Measurements from ENCODE around the gene DOCK3. TPM values are rescaled to one million over a fixed set of nuclear protein-coding genes. Genes with fewer than 3 reads are reported as not detected.
A peak's percentile ranks its signal among the peaks of the same experiment; 100 is the strongest.

DOCK3 gene, protein sequence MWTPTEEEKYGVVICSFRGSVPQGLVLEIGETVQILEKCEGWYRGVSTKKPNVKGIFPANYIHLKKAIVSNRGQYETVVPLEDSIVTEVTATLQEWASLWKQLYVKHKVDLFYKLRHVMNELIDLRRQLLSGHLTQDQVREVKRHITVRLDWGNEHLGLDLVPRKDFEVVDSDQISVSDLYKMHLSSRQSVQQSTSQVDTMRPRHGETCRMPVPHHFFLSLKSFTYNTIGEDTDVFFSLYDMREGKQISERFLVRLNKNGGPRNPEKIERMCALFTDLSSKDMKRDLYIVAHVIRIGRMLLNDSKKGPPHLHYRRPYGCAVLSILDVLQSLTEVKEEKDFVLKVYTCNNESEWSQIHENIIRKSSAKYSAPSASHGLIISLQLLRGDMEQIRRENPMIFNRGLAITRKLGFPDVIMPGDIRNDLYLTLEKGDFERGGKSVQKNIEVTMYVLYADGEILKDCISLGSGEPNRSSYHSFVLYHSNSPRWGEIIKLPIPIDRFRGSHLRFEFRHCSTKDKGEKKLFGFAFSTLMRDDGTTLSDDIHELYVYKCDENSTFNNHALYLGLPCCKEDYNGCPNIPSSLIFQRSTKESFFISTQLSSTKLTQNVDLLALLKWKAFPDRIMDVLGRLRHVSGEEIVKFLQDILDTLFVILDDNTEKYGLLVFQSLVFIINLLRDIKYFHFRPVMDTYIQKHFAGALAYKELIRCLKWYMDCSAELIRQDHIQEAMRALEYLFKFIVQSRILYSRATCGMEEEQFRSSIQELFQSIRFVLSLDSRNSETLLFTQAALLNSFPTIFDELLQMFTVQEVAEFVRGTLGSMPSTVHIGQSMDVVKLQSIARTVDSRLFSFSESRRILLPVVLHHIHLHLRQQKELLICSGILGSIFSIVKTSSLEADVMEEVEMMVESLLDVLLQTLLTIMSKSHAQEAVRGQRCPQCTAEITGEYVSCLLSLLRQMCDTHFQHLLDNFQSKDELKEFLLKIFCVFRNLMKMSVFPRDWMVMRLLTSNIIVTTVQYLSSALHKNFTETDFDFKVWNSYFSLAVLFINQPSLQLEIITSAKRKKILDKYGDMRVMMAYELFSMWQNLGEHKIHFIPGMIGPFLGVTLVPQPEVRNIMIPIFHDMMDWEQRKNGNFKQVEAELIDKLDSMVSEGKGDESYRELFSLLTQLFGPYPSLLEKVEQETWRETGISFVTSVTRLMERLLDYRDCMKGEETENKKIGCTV (N-terminal part only)
- total RNA-seq (0.54 TPM), polyA plus RNA-seq (ENCODE audit: insufficient read depth, low read depth, low replicate concordance) (0.49 TPM)
- long read RNA-seq, donor 1, result 0 reads
- long read RNA-seq, donor 2, result 0 reads
- long read RNA-seq, donor 3, result 0 reads
- long read RNA-seq, donor 4, result 0 reads
- long read RNA-seq, donor 5, result 0 reads
- long read RNA-seq, donor 6, result 0 reads
- long read RNA-seq, donor 7, result 0 reads
- long read RNA-seq, donor 8, result 0 reads
- long read RNA-seq, donor 9, result 0 reads
- long read RNA-seq, donor 10, result 0 reads

DNA sequence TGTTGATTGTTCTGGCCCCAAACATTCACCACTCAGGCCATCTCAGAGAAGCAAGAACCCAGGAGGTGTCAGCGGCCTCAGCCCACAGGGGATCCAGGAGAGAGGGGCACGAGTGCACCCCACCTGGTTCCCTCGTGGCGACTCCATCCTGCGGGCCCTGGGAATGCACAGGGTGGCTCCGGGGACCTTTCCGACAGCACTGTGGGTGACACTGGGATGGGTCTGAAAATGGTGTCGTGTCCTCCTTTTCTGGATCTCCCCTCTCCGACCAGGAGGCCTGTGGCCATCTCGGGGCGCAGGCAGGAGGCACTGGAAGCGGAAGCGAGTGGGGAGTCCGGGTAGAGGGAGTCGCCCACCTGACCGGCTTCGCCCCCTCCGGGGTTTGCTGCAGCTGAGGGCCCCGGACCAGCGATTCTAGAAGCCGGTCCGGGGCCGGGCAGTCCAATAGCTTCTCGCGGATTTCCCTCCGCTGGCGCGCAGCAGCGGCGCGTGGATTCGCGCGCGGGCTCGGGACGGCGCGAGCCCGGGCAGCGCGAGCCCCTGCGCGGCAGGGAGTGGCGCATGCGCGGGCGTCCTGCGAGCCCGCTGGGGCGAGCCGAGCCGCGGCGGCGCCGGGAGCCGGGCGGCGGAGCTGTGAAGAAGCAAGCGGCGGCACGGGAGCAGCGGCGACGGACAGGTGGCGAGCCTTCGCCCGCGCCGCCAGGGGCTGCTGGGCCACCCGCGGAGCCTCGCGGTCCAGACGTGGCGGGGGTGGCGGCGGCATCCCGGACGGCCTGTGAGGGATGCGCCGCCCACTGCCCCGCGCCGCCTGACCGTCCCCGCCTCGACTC is at the start of gene DOCK3:
DOCK3 (plus strand) TSS at position 579 of the 830 bp plus-strand sequence. CDS start 337 bp downstream, outside the sequence.
- Histone ChIP-seq H3K27me3 (ENCODE audit: control insufficient read depth, insufficient read depth, low read length) (peaks cover 36% of the 10 kb centered on the region), H3K4me1 (ENCODE audit: control insufficient read depth in 2 of 3, insufficient read depth in 2 of 3, low read depth in 1 of 3, low read length in 3 of 3) (no peaks in the 10 kb centered on the region), H3K27ac (ENCODE audit: low read depth in 2 of 2, low read length in 2 of 2) (no peak within 1 kb of the TSS), H3K9ac (ENCODE audit: low read length in 3 of 3) (peak within 1 kb of the TSS in 1 of 3 donors; percentile 22), H3K36me3 (ENCODE audit: control insufficient read depth in 2 of 3, insufficient read depth in 3 of 3, low read length in 3 of 3) (no peaks in the 10 kb centered on the region), H3K9me3 (ENCODE audit: control insufficient read depth in 2 of 3, insufficient read depth in 1 of 3, low read length in 3 of 3) (no peaks in the 10 kb centered on the region), H3K4me3 (ENCODE audit: low read length in 3 of 3) (peak within 1 kb of the TSS in 2 of 3 donors; percentile 16 to 25)
- FAIRE-seq (no peak), DNase-seq (peak; percentile 63 to 84 (median 78))
- TF ChIP-seq, protein P1, sequence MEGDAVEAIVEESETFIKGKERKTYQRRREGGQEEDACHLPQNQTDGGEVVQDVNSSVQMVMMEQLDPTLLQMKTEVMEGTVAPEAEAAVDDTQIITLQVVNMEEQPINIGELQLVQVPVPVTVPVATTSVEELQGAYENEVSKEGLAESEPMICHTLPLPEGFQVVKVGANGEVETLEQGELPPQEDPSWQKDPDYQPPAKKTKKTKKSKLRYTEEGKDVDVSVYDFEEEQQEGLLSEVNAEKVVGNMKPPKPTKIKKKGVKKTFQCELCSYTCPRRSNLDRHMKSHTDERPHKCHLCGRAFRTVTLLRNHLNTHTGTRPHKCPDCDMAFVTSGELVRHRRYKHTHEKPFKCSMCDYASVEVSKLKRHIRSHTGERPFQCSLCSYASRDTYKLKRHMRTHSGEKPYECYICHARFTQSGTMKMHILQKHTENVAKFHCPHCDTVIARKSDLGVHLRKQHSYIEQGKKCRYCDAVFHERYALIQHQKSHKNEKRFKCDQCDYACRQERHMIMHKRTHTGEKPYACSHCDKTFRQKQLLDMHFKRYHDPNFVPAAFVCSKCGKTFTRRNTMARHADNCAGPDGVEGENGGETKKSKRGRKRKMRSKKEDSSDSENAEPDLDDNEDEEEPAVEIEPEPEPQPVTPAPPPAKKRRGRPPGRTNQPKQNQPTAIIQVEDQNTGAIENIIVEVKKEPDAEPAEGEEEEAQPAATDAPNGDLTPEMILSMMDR (IDR thresholded peaks at IDR 0.05; ENCODE audit: borderline replicate concordance, extremely low read depth, insufficient read depth), result no peak
- intact Hi-C loops (cut with DNase I), result no loop called here

DNA sequence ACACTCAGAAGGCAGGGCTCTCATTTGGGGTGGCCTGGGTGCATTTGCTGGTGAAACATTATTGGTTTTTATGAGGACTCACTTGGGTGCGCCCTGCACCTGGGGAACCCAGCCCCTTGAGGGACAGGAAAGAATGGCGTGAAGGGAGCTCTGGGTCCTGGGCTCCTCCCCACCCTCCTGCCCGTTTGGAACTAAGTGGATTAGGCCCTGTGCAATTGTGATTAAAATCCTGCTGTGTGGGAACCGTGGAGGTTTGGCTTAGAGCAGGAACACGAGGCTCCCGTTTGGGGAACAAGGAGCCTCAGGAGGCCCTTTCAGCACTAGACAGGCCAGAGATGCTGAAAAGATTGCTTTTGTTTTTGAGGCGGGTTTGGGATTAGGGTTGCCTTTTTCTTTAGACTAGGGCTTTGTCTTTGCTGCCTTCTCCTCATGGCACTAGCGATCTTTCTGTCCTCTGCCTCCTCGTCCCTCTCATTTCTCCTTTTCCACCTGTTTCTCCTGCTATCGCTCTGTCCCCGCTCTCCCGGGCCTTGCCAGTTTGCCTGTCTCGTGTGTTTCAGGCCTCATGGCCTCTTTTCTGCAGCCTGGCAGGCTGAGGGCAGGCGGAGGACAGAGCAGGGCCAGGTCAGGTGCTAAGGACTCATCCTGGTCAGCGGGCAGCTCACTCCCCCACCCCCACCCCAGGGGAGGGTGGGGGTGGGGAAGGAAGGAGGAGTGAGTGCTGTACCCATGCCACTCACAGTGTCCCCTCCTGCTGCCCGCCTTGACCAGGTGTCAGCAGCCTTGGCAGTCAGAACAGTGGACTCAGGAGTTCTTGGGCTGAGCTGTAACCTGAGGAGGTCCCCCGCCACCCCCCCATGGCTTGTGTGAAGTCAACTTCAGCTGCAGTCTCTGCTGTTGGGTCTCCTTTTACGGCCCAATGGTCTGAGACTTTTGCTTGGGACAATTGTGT is 49.2 kb upstream of the DOCK3 start:
- Histone ChIP-seq H3K27ac (ENCODE audit: low read depth in 2 of 2, low read length in 2 of 2) (no peak overlapping the region), H3K27me3 (ENCODE audit: control insufficient read depth, insufficient read depth, low read length) (no peaks in the 10 kb centered on the region), H3K4me3 (ENCODE audit: low read length in 3 of 3) (no peak overlapping the region), H3K36me3 (ENCODE audit: control insufficient read depth in 2 of 3, insufficient read depth in 3 of 3, low read length in 3 of 3) (no peaks in the 10 kb centered on the region), H3K9me3 (ENCODE audit: control insufficient read depth in 2 of 3, insufficient read depth in 1 of 3, low read length in 3 of 3) (no peaks in the 10 kb centered on the region), H3K4me1 (ENCODE audit: control insufficient read depth in 2 of 3, insufficient read depth in 2 of 3, low read depth in 1 of 3, low read length in 3 of 3) (peaks cover 0 to 15% (median 14%) of the 10 kb centered on the region in 3 donors), H3K9ac (ENCODE audit: low read length in 3 of 3) (no peak overlapping the region)
- DNase-seq (peak in 2 of 5 donors; percentile 43 to 48), FAIRE-seq (no peak)
- TF ChIP-seq, protein P1 (IDR thresholded peaks at IDR 0.05; ENCODE audit: borderline replicate concordance, extremely low read depth, insufficient read depth), result no peak
- intact Hi-C loops (cut with DNase I), result loop anchor here (10.0 kb wide), 1 partner anchor 749 kb away; no protein-coding TSS in a partner anchor

All from kidney (tissue), 22 donors.